GM18907 (cell line): ENCODE measurements around the gene ADCY2.

Experiments
- ATAC-seq: cut with Tn5 transposase; IDR thresholded peaks from one replicate; pipeline ENCODE4 v1.9.1; 2021; ENCODE audit warnings: mild to moderate bottlenecking, moderate library complexity; ENCODE audit not compliant: unreplicated experiment

ADCY2 gene

GRCh38 chr5:7764452-7764851, 368.5 kb downstream of the ADCY2 start:
- no peak for ATAC-seq

- no peak for ATAC-seq
Measured at GRCh38 chr5:7770436-7770835, 374.5 kb downstream of the ADCY2 start.

- ATAC-seq, result no peak
Measured at GRCh38 chr5:7772141-7772540, 376.2 kb downstream of the ADCY2 start.

- no peak for ATAC-seq
Measured at GRCh38 chr5:7773178-7773577, 377.2 kb downstream of the ADCY2 start.

GRCh38 chr5:7776442-7776841, 380.5 kb downstream of the ADCY2 start:
- ATAC-seq, result no peak

GRCh38 chr5:7779019-7780005, 383.4 kb downstream of the ADCY2 start:
- no peak for ATAC-seq

GRCh38 chr5:7781899-7782298, 386.0 kb downstream of the ADCY2 start:
- ATAC-seq, result no peak

GRCh38 chr5:7784683-7785380, 388.9 kb downstream of the ADCY2 start:
- ATAC-seq, result no peak

- ATAC-seq, result no peak
Measured at GRCh38 chr5:7787770-7788169, 391.8 kb downstream of the ADCY2 start.

- no peak for ATAC-seq
Measured at GRCh38 chr5:7789567-7789966, 393.6 kb downstream of the ADCY2 start.

- ATAC-seq, result peak; percentile 11
Measured at GRCh38 chr5:7793895-7794294, 398.0 kb downstream of the ADCY2 start.

GRCh38 chr5:7794311-7794710, 398.4 kb downstream of the ADCY2 start:
- peak; percentile 90 for ATAC-seq

GRCh38 chr5:7794823-7795222, 398.9 kb downstream of the ADCY2 start:
- peak; percentile 48 for ATAC-seq

GRCh38 chr5:7795306-7795705, 399.4 kb downstream of the ADCY2 start:
- ATAC-seq, result no peak

GRCh38 chr5:7801891-7802614, 406.1 kb downstream of the ADCY2 start:
- no peak for ATAC-seq

- ATAC-seq, result no peak
Measured at GRCh38 chr5:7802855-7803254, 406.9 kb downstream of the ADCY2 start.

GRCh38 chr5:7803937-7804336, 408.0 kb downstream of the ADCY2 start:
- no peak for ATAC-seq

GRCh38 chr5:7805379-7805778, 409.4 kb downstream of the ADCY2 start:
- ATAC-seq, result no peak

GRCh38 chr5:7808998-7809397, 413.1 kb downstream of the ADCY2 start:
- no peak for ATAC-seq

GRCh38 chr5:7811715-7812114, 415.8 kb downstream of the ADCY2 start:
- ATAC-seq, result no peak

- no peak for ATAC-seq
Measured at GRCh38 chr5:7813007-7813406, 417.1 kb downstream of the ADCY2 start.
